Activated CD8-positive, alpha-beta memory T cell treated with anti-CD3 and anti-CD28 coated beads for 36 hours (primary cell): ENCODE measurements around the gene LIMA1. TPM values are rescaled to one million over a fixed set of nuclear protein-coding genes. Genes with fewer than 3 reads are reported as not detected.
"Not testable (repeated sequence)": the region's sequence is repeated elsewhere in the genome, so short reads cannot be mapped to it uniquely, and the experiment has no call there.

ENCODE experiments used
- CTCF ChIA-PET: fragments of 350-600 bp; sonication (Branson Sonifier 250); formaldehyde crosslinking; loops from one replicate; lab custom pipeline; 2021; ENCODE audit warnings: antibody characterized with exemption; lab: Charles Lee
- POLR2A ChIA-PET: fragments of 350-600 bp; sonication (Branson Sonifier 250); formaldehyde crosslinking; loops from one replicate; lab custom pipeline; 2021; ENCODE audit warnings: antibody characterized with exemption; lab: Charles Lee
- total RNA-seq, 2 experiments: library from RNA; stranded (reverse); gene quantifications; one replicate each; pipeline ENCODE4 v1.2.3, GENCODE V29; 2021

LIMA1 gene
- total RNA-seq, 2 experiments from 2014 or later, result 83.0 to 85.4 TPM

GRCh38 chr12:50296554-50296953 is 13.2 kb upstream of the LIMA1 start:
- ChIA-PET POLR2A (no interaction called here), CTCF (interaction anchor here (0.6 to 2.0 kb wide), 2 partner anchors 82 to 185 kb away, joined by 3 to 4 read pairs; partner anchors contain the start of gene COX14)

GRCh38 chr12:50291377-50291776 is 8.1 kb upstream of the LIMA1 start:
- ChIA-PET POLR2A (interaction anchor here (0.6 kb wide), 2 partner anchors 177 to 178 kb away, joined by 3 to 8 read pairs; no protein-coding TSS in a partner anchor), CTCF (no interaction called here)

- POLR2A ChIA-PET, result interaction anchor here (0.6 kb wide), 3 partner anchors 129 to 177 kb away, joined by 3 to 8 read pairs (median 3); no protein-coding TSS in a partner anchor
- CTCF ChIA-PET, result not testable (repeated sequence)
These were observed 7.4 kb upstream of the LIMA1 start for GRCh38 chr12:50290692-50291091.

- ChIA-PET POLR2A (no interaction called here), CTCF (no interaction called here)
These were observed 4.0 kb upstream of the LIMA1 start for GRCh38 chr12:50287271-50287670.

GRCh38 chr12:50285253-50285652 is 1.9 kb upstream of the LIMA1 start:
- POLR2A ChIA-PET, result no interaction called here

GRCh38 chr12:50282721-50283228 is 545 bp downstream of the LIMA1 start:
- ChIA-PET POLR2A (interaction anchor here (0.6 to 1.9 kb wide), 4 partner anchors 58 to 171 kb away, joined by 3 to 9 read pairs (median 5); partner anchors contain the start of gene COX14), CTCF (interaction anchor here (1.3 to 1.4 kb wide), 2 partner anchors 28 to 115 kb away, joined by 4 read pairs; partner anchors contain the start of gene CERS5)

More at GRCh38 chr12:50285253-50285652, 1.9 kb upstream of the LIMA1 start:
- CTCF ChIA-PET, result interaction anchor here (0.7 kb wide), 1 partner anchor 65 kb away, joined by 3 read pairs; no protein-coding TSS in a partner anchor

- ChIA-PET POLR2A (no interaction called here), CTCF (interaction anchor here (0.8 kb wide), 1 partner anchor 30 kb away, joined by 3 read pairs; no protein-coding TSS in a partner anchor)
These were observed 3.8 kb downstream of the LIMA1 start for GRCh38 chr12:50279501-50279900.

GRCh38 chr12:50276912-50277671 is 6.2 kb downstream of the LIMA1 start:
- ChIA-PET POLR2A (interaction anchor here (0.7 kb wide), 1 partner anchor 961 kb away, joined by 3 read pairs; no protein-coding TSS in a partner anchor), CTCF (no interaction called here)

GRCh38 chr12:50276068-50276467 is 7.3 kb downstream of the LIMA1 start:
- CTCF ChIA-PET, result no interaction called here
- POLR2A ChIA-PET, result no interaction called here

GRCh38 chr12:50275556-50275955 is 7.8 kb downstream of the LIMA1 start:
- ChIA-PET POLR2A (no interaction called here), CTCF (no interaction called here)

GRCh38 chr12:50275127-50275526 is 8.2 kb downstream of the LIMA1 start:
- CTCF ChIA-PET, result not testable (repeated sequence)

GRCh38 chr12:50271724-50272247 is 11.5 kb downstream of the LIMA1 start:
- ChIA-PET POLR2A (no interaction called here), CTCF (no interaction called here)

More at GRCh38 chr12:50275127-50275526, 8.2 kb downstream of the LIMA1 start:
- POLR2A ChIA-PET, result not testable (repeated sequence)

GRCh38 chr12:50268482-50268881 is 14.8 kb downstream of the LIMA1 start:
- CTCF ChIA-PET, result no interaction called here
- POLR2A ChIA-PET, result no interaction called here

GRCh38 chr12:50265770-50266524 is 17.4 kb downstream of the LIMA1 start:
- CTCF ChIA-PET, result no interaction called here
- POLR2A ChIA-PET, result no interaction called here

- ChIA-PET CTCF (no interaction called here), POLR2A (no interaction called here)
These were observed 19.5 kb downstream of the LIMA1 start for GRCh38 chr12:50263832-50264231.

GRCh38 chr12:50261654-50262053 is 21.7 kb downstream of the LIMA1 start:
- ChIA-PET CTCF (interaction anchor here (0.6 to 0.9 kb wide), 2 partner anchors 10 to 620 kb away, joined by 3 read pairs; no protein-coding TSS in a partner anchor), POLR2A (interaction anchor here (0.5 kb wide), 1 partner anchor 60 kb away, joined by 3 read pairs; no protein-coding TSS in a partner anchor)

GRCh38 chr12:50258167-50258551 is 25.2 kb downstream of the LIMA1 start:
- ChIA-PET CTCF (interaction anchor here (1.3 kb wide), 1 partner anchor 11 kb away, joined by 4 read pairs; no protein-coding TSS in a partner anchor), POLR2A (interaction anchor here (0.6 to 0.7 kb wide), 2 partner anchors 63 to 85 kb away, joined by 3 read pairs; no protein-coding TSS in a partner anchor)

GRCh38 chr12:50257236-50258166 is 25.8 kb downstream of the LIMA1 start:
- POLR2A ChIA-PET, result interaction anchor here (0.6 kb wide), 1 partner anchor 85 kb away, joined by 3 read pairs; no protein-coding TSS in a partner anchor
- CTCF ChIA-PET, result interaction anchor here (1.3 kb wide), 1 partner anchor 10 kb away, joined by 4 read pairs; no protein-coding TSS in a partner anchor
